Fibroblast of villous mesenchyme (primary cell): Measurements from ENCODE around the gene APBA3. TPM values are rescaled to one million over a fixed set of nuclear protein-coding genes. Genes with fewer than 3 reads are reported as not detected.

Source experiments
- DNase-seq: peaks from one replicate; pipeline ENCODE4 v3.0.0-alpha.2; 2010; ENCODE audit warnings: low read depth
- H3K4me3 ChIP-seq: 2 replicates; pipeline ENCODE4 v1.5.1; 2011; ENCODE audit warnings: low read depth, mild to moderate bottlenecking, low read length
- CTCF ChIP-seq: IDR thresholded peaks from 2 replicates; pipeline ENCODE4 v1.5.1; 2012; ENCODE audit warnings: low read depth, mild to moderate bottlenecking, low read length; ENCODE audit not compliant: insufficient read depth
- total RNA-seq: library from RNA; depleted of rRNA; stranded (reverse); fragments of >200 nt; gene quantifications from 2 replicates; pipeline ENCODE4 v1.2.3, GENCODE V29; 2012

Gene APBA3
- total RNA-seq, 1 donor, result 19.4 TPM

GRCh38 chr19:3723883-3724282 lies 37.6 kb downstream of the APBA3 start:
- DNase-seq, result no peak
- H3K4me3 ChIP-seq, result no peak overlapping the region
- no peak for TF ChIP-seq CTCF

GRCh38 chr19:3723110-3723488 lies 38.4 kb downstream of the APBA3 start:
- no peak for DNase-seq
- no peak overlapping the region for H3K4me3 ChIP-seq
- TF ChIP-seq CTCF, result no peak

GRCh38 chr19:3722443-3723109 lies 38.9 kb downstream of the APBA3 start:
- DNase-seq, result no peak
- TF ChIP-seq CTCF, result no peak

GRCh38 chr19:3721887-3722442 lies 39.5 kb downstream of the APBA3 start:
- DNase-seq, result no peak
- no peak for TF ChIP-seq CTCF
- H3K4me3 ChIP-seq, result no peak overlapping the region

More at GRCh38 chr19:3722443-3723109, 38.9 kb downstream of the APBA3 start:
- no peak overlapping the region for H3K4me3 ChIP-seq

- DNase-seq, result peak; percentile 81
- H3K4me3 ChIP-seq, result peak overlapping the region; percentile 23
- TF ChIP-seq CTCF, result no peak
Measured at GRCh38 chr19:3721131-3721886, 40.2 kb downstream of the APBA3 start.

- H3K4me3 ChIP-seq, result no peak overlapping the region
- no peak for DNase-seq
- TF ChIP-seq CTCF, result no peak
Measured at GRCh38 chr19:3720349-3720917, 41.1 kb downstream of the APBA3 start.
